ENCODE results near the gene NUMBL. TPM values are rescaled to one million over a fixed set of nuclear protein-coding genes. Genes with fewer than 3 reads are reported as not detected.

NUMBL gene
- total and polyA plus RNA-seq, 2 of the 8 experiments (the other 6 are each of a cell fraction or from before 2014, with no cell fraction given) = 13.5 to 24.8 TPM

GRCh38 chr19:40673397-40673796, 17.1 kb downstream of the NUMBL start:
- Histone ChIP-seq H2AK5ac (ENCODE audit: low read depth, low read length) (no peak overlapping the region), H3K4me2 (ENCODE audit: insufficient read depth in 1 of 2, low read depth in 2 of 2, low read length in 2 of 2) (no peak overlapping the region), H3K79me1 (ENCODE audit: low read depth, low read length) (no peaks in the 10 kb centered on the region), H3K18ac (ENCODE audit: extremely low read depth, low read length) (no peak overlapping the region), H3K27me3 (replicated peaks in 1 of 4; ENCODE audit: control insufficient read depth in 3 of 4, extremely low read depth in 1 of 4, insufficient read depth in 3 of 4, low read length in 3 of 4) (no peaks in the 10 kb centered on the region; a peak in 1 of 7 replicates), H2BK12ac (ENCODE audit: low read depth, low read length) (no peak overlapping the region), H3K23ac (ENCODE audit: insufficient read length) (no peak overlapping the region), H3K56ac (replicated peaks; ENCODE audit: insufficient read length, low read depth, low read length) (no peak overlapping the region), H2BK120ac (replicated peaks; ENCODE audit: low read depth, low read length) (no peak overlapping the region), H3K27ac (ENCODE audit: low read depth, low read length) (no peak overlapping the region), H3K23me2 (ENCODE audit: low read depth, low read length) (peaks cover 2% of the 10 kb centered on the region; the same call in 1 of the 2 replicates), H2AFZ (ENCODE audit: low read length) (no peak overlapping the region), H2BK20ac (ENCODE audit: low read length) (no peak overlapping the region), H2BK15ac (ENCODE audit: low read length) (no peak overlapping the region), H4K8ac (ENCODE audit: extremely low read depth, insufficient read depth, low read length) (no peak overlapping the region), H3K79me2 (ENCODE audit: control insufficient read depth in 1 of 2, insufficient read depth in 2 of 2, low read length in 2 of 2) (no peaks in the 10 kb centered on the region), H3K9me3 (ENCODE audit: insufficient read depth in 2 of 2, low read depth in 1 of 2, low read length in 1 of 2) (no peaks in the 10 kb centered on the region), H3K9ac (replicated peaks in 1 of 4; ENCODE audit: extremely low read depth in 1 of 4, low read depth in 3 of 4, low read length in 3 of 4) (no peak overlapping the region), H3K14ac (ENCODE audit: insufficient read length) (no peak overlapping the region), H2BK5ac (ENCODE audit: low read depth, low read length) (no peak overlapping the region), H3K36me3 (ENCODE audit: control insufficient read depth in 2 of 4, insufficient read depth in 4 of 4, low read length in 3 of 4) (peaks cover 11 to 64% (median 34%) of the 10 kb centered on the region in 4 experiments; a peak in 7 of 8 replicates), H3K4ac (replicated peaks; ENCODE audit: insufficient read length, low read depth, low read length) (no peak overlapping the region), H4K91ac (replicated peaks; ENCODE audit: insufficient read length, low read length) (no peak overlapping the region), H4K20me1 (replicated peaks in 1 of 2; ENCODE audit: control insufficient read depth in 1 of 2, insufficient read depth in 2 of 2, low read length in 2 of 2) (peaks cover 0 to 11% of the 10 kb centered on the region in 2 experiments), H3K4me1 (replicated peaks in 1 of 4; ENCODE audit: control insufficient read depth in 3 of 4, insufficient read depth in 4 of 4, low read length in 3 of 4) (no peaks in the 10 kb centered on the region), H4K5ac (ENCODE audit: insufficient read length, low read depth, low read length) (no peak overlapping the region), H3K4me3 (ENCODE audit: extremely low read depth in 1 of 4, insufficient read depth in 2 of 4, low read depth in 3 of 4, low read length in 4 of 4) (no peak overlapping the region)
- DNase-seq (ENCODE audit: low read depth in 1 of 2, low spot score in 2 of 2) (no peak), FAIRE-seq (no peak)
- ChIA-PET POLR2A (ENCODE audit: partially characterized antibody) (interaction anchor here (0.8 to 1.9 kb wide), 4 partner anchors 8 to 133 kb away, joined by 3 to 9 read pairs (median 4); no protein-coding TSS in a partner anchor), CTCF (ENCODE audit: partially characterized antibody) (interaction anchor here (0.9 kb wide), 1 partner anchor 18 kb away, joined by 3 read pairs; no protein-coding TSS in a partner anchor)
- WGBS, 2 experiments (ENCODE audit: extremely low coverage in 1 of 2, insufficient coverage in 1 of 2, insufficient read length in 1 of 2, insufficient replicate concordance in 2 of 2, low coverage in 1 of 2, low lambda C conversion rate in 2 of 2, missing lambda C conversion rate in 1 of 2) = 98% methylated on average over 11 of the region's 11 CpGs; no CpG with 5 or more reads in 1 of the 2 experiments
- TF ChIP-seq CREB1 (IDR thresholded peaks at IDR 0.05) (no peak), HDAC2 (IDR thresholded peaks at IDR 0.05; ENCODE audit: borderline replicate concordance in 1 of 2, low read depth in 2 of 2, low read length in 2 of 2) (no peak), SP2 (IDR thresholded peaks at IDR 0.05; ENCODE audit: low read length) (no peak), SIN3A (conservative IDR thresholded peaks at IDR 0.05 in 1 of 2, IDR thresholded peaks at IDR 0.05 in 1 of 2; ENCODE audit: low read depth in 1 of 2, low read length in 2 of 2) (no peak), PHF8 (conservative IDR thresholded peaks at IDR 0.05; ENCODE audit: low read depth, low read length) (no peak), ATF3 (IDR thresholded peaks at IDR 0.05; ENCODE audit: insufficient read depth, low read depth, low read length) (no peak), CTCF (IDR thresholded peaks at IDR 0.05; ENCODE audit: control extremely low read depth in 1 of 3, insufficient read depth in 1 of 3, low read depth in 1 of 3, low read length in 3 of 3) (no peak), TBP (IDR thresholded peaks at IDR 0.05; ENCODE audit: low read depth, low read length) (no peak), TEAD4 (IDR thresholded peaks at IDR 0.05; ENCODE audit: low read depth, low read length) (no peak)
